ENCODE data around the gene CAPS. TPM values are rescaled to one million over a fixed set of nuclear protein-coding genes. Genes with fewer than 3 reads are reported as not detected.
"Not testable (repeated sequence)": the region's sequence is repeated elsewhere in the genome, so short reads cannot be mapped to it uniquely, and the experiment has no call there.

The CAPS gene
- polyA plus RNA-seq = 10 to 100 TPM in 2 of 3 donors, 1 to 10 TPM in 1; 7.0 to 13.4 (median 11.4) TPM

DNA sequence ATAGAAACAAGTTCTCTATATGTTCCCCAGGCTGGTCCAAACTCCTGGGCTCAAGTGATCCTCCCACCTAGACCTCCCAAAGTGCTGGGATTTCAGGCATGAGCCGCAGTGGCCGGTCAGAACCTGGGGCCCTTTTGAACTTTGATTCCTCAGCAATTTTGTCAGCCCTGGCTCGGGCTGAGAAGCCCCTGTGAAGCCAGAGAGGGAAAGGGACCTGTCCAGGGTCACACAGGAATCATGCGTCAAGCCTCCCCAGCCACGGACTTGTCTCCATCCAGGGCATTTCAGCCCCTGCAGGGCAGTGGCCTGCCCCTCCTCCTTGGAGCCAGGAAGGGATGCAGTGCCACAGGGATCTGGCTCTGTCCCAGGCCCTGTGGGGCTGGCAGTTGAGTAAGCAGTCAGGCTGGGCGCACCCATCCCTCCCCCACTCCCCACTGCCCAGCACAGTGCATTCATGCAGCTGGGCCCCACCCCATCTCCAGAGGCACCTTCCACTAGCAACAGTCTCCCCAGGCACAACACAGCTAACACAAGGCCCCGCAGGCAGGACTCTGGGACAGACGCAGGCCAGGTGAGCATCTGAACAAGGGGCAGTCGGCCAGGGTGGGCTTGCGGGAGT, at the start of gene CAPS:
TSS of gene CAPS (plus strand) at position 516 of the 619 bp plus-strand sequence. CDS start 153 bp downstream, outside the sequence.
- H3K27ac ChIP-seq (ENCODE audit: low read depth, low read length) = no peak within 1 kb of the TSS
- 65 to 77% (median 77%) methylated on average over 10 of the region's 10 CpGs for WGBS, 3 donors

DNA sequence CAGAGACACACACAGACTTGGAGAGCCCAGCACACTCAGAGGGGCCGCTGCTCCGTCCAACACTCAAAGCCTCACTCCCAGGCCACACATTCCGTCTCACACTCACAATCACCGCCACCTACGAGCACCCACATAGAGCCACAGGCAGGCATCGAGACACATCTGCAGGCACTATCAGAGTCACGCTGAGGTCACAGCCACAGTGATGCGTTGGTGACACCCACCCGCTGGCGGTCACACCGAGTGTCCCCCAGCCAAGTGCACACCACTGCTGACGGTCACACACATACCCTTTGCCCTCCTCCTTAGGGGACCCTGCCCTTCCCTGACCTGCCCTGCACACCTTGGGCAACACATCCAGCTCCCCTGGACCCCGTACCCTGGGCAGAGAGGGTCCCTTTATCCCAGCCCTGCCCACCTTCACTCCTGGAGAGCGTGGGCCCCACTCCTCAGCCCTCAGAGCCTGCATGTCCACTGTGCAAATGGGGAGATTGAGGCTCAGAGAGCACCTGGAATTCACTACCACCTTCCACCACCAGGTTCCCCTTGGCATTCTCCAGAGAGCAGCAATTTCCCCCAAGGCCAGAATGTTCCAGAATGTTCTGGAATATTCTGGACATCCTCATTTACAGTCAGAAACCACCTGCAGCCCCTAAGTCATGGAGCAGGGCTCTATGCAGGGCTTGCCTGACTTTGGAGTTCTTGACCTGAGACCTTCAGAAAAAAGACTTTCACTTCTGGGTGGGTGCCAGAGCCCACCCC, 49.1 kb upstream of the CAPS start:
- no peak overlapping the region for H3K27ac ChIP-seq (ENCODE audit: low read depth, low read length)
- 75 to 83% (median 82%) methylated on average over 14 of the region's 14 CpGs for WGBS, 3 donors

DNA sequence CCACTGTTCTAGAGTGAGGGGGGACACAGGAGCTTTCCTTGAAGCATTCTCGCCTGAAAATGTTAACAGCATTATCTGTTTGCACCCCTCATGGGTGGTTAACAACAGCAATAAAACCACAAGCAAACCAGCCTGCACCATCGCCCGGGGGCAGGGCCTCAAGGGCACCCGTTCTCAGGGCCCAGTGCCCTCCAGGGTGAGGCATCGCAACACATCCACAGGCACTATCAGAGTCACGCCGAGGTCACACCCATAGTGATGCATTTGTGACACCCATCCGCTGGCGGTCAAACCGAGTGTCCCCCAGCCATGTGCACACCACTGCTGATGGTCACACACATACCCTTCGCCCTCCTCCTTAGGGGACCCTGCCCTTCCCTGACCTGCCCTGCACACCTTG, 48.3 kb upstream of the CAPS start:
- WGBS, 3 donors = 83 to 87% (median 83%) methylated on average over 11 of the region's 11 CpGs
- H3K27ac ChIP-seq (ENCODE audit: low read depth, low read length) = no peak overlapping the region

DNA sequence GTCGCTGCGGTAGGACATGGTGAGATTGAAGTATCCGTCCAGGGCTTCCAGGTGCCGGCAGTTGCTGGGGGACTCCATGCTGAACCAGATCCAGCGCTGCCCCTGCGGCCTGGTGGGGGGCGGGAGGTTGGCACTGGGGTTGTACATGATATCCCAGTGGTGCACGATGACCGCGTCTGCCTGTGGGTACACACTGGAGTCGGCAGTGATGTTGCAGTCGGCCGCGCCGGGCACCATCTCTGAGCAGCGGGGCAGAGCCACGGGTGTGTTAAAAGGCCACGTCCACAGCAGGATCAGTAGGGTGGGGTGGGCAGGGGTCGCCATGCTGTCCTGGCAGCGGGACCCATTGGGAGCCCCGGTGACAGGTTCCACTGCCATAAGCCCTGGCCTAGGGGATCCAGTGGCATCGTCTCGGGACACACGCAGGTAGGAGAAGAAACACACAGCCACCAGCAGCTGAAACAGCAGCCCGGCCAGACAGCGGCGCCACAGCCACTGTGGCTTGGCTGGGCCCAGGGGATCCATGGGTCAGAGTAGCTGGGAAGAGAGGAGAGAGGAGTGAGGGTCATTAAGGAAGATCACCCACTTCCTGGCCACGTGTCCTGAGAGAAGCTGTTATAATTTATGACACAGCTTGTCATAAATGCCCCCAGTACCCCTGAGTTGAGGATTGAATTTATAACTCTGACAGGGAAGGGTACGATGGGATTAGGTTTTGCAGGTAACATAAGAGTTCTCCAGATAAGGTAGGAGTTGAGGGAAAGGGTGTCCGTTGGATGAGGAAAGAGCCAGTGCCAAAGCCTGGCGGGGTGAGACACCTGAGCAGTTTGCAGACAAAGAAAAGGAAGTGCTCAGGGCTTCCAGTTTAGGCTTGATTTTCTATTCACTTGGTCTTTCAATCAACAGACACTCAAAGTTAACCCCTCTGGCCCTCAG, 46.6 kb upstream of the CAPS start:
- 82 to 85% (median 84%) methylated on average over 29 to 31 of the region's 31 CpGs for WGBS, 3 donors
- no peak overlapping the region for H3K27ac ChIP-seq (ENCODE audit: low read depth, low read length)

DNA sequence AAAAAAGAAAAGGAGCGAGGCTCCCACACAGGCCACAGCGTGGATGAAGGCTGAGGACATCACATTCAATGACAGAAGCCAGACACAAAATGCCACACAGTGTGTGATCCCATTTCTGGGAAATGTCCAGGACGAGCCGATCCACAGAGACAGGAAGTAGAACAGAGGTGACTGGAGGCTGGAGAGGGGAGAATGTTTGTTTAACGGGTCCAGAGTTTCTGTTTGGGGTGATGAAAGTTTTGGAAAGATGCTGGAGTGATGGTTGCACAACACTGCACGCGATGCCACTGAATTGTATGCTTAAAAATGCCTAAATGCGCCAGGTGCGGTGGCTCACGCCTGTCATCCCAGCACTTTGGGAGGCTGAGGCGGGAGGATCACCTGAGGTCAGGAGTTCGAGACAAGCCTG, 43.1 kb upstream of the CAPS start:
- H3K27ac ChIP-seq (ENCODE audit: low read depth, low read length) = no peak overlapping the region
- WGBS, 3 donors = 68 to 74% (median 70%) methylated on average over 12 of the region's 12 CpGs

DNA sequence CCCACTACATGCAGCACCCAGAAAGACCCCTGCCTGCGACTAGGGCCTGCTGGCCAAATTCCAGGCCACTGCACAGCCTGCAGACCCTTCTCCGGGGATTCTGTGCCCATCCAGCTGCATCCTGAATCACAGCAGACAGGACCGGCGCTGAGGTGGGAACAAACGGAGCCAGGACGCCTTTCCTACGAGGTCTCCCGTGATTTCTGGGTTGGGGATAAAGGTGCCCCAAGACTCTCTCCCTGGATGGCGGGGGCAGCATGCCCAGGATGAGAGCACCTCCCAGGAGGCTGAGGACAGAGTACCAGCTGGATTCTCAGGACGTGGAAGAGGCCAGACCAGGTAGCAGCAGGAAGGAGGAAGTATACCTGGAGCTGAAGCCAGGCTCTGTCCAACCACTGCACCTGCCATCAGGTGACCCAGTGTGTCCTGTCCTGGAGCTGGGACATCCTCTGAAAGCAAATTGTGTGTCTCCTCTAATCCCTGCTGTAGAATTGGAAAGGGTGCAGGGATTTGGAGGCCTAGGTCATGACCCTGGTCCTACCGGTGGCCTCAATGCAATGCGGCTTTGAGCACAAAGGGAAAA, 40.3 kb upstream of the CAPS start:
- H3K27ac ChIP-seq (ENCODE audit: low read depth, low read length) = no peak overlapping the region
- 86 to 96% (median 87%) methylated on average over 12 of the region's 12 CpGs for WGBS, 3 donors

DNA sequence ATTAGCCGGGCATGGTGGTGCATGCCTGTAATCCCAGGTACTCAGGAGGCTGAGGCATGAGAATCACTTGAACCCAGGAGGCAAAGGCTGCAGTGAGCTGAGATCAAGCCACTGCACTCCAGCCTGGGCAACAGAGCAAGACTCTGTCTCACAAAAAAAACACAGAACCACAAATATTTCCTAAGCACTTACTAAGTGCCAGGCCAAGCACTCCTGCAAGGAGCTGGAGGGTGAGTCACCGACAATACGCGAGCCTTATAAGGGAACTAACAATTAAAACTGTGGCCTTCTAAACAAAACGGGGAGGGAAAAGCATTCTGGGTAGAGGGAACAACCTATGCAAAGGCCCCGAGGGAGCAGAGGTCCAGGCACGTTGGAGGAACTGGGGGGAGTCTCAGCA, 39.6 kb upstream of the CAPS start:
- 74 to 88% (median 80%) methylated on average over 7 of the region's 7 CpGs for WGBS, 3 donors
- not testable (repeated sequence) for H3K27ac ChIP-seq (ENCODE audit: low read depth, low read length)

DNA sequence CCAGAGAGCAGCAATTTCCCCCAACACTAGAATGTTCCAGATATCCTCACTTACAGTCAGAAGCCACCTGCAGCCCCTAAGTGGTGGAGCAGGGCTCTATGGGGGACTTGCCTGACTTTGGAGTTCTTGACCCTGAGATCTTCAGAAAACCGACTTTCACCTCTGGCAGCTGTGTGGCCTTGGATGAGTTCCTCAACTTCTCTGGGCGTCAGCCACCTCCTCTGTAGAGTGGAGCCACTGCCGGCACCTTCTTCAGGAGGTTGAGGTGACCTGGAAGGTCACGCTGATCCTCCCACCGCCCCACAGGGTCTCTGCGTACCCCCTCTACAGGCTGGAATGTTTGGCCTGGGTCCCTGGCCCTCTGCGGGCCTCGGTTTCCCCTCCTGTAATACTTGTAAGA, 36.6 kb upstream of the CAPS start:
- H3K27ac ChIP-seq (ENCODE audit: low read depth, low read length) = no peak overlapping the region
- 68 to 87% (median 80%) methylated on average over 8 of the region's 8 CpGs for WGBS, 3 donors

DNA sequence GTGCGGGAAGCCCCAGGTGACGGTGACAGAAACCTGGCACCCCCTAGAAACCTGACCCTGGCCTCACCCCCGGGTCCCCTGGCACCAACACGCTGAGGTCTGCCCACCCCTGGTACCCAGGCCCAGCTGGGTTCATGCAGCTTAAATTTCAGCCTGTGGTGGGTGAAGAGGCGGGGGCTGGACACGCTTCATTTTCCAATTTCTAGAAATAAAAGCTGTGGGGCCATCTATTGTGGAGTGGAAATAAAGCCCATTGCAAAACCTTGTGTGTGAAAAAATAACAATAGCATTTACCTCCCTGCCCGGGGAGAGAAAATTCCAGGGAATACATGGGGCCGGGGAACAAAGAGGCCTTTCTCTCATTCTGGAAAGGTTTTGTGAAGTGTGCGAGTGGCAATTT, 36.2 kb upstream of the CAPS start:
- WGBS, 3 donors = 57 to 89% (median 86%) methylated on average over 9 of the region's 9 CpGs

DNA sequence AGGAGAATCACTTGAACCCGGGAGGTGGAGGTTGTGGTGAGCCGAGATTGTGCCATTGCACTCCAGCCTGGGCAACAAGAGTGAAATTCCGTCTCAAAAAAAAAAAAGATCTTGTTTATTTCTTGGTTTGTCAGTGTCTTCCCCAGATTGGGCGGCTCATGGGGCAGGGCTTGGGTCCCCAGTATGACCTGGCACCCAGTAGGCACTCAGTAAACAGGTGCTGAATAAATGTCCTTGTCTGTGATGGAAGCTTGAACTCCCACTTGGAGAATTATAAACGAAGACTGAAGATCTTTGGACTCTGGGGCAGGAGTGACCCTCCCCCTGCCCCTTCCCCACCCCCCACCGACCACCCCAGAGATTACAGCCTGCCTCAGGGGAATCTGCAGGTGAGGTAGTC, 33.9 kb upstream of the CAPS start:
- 41 to 43% (median 42%) methylated on average over 5 to 6 of the region's 6 CpGs for WGBS, 3 donors
- no peak overlapping the region for H3K27ac ChIP-seq (ENCODE audit: low read depth, low read length)

More for the DNA sequence above, 36.2 kb upstream of the CAPS start:
- no peak overlapping the region for H3K27ac ChIP-seq (ENCODE audit: low read depth, low read length)

DNA sequence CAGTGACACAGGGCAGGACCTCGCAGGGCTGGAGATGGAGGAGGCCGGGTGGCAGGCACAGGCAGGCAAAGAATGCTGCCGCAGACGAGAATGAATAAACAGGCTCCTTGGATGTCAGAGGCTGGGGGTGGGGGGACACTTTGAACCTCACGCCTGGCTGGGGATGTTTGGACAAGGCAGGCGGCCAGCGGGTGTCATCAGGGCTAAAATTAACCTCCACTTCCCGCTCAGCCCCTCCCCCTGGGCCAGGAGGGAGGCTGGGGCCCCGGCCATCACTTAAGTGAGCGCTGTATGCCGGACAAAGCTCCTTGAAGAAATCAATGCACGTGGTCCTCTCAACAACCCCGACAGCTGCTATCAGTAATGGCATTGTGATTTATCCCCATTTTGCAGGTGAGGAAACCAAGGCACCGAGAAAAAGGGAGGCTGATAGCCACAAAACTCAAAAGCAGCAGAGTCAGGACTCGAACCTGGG, 33.4 kb upstream of the CAPS start:
- H3K27ac ChIP-seq (ENCODE audit: low read depth, low read length) = no peak overlapping the region
- WGBS, 3 donors = 15 to 17% (median 15%) methylated on average over 15 of the region's 15 CpGs

DNA sequence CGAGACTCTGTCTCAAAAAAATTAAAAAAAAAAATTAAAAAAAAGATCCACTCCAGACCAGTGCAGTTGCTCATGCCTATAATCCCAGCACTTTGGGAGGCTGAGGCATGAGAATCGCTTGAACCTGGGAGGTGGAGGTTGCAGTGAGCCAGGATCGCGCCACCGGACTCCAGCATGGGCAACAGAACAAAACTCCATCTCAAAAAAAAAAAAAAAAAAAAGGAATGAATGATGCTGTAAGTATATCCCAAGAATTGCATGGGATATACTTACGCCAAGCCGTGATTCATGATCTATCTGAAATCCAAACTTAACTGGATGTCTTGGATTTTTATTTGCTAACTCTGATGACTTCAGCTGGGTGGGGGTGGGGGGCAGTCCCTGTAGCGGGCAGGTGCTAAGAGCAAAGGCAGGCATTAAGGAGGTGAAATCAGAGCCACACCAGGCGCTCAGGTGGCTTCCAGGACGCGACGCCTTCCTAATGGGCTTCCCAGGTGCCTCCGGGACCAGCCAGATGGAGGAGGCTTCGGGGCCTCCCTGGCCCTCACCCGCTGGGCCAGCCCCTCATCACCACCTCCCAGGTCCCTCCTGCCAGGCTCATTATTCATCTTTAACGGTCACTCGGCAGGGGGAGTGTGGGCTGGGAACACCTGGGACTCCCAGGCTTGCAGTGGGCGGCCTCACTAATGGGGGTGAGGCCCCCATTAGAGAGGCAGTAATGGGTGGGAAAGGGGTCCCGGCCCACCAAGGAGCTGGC, 32.3 kb upstream of the CAPS start:
- H3K27ac ChIP-seq (ENCODE audit: low read depth, low read length) = no peak overlapping the region

DNA sequence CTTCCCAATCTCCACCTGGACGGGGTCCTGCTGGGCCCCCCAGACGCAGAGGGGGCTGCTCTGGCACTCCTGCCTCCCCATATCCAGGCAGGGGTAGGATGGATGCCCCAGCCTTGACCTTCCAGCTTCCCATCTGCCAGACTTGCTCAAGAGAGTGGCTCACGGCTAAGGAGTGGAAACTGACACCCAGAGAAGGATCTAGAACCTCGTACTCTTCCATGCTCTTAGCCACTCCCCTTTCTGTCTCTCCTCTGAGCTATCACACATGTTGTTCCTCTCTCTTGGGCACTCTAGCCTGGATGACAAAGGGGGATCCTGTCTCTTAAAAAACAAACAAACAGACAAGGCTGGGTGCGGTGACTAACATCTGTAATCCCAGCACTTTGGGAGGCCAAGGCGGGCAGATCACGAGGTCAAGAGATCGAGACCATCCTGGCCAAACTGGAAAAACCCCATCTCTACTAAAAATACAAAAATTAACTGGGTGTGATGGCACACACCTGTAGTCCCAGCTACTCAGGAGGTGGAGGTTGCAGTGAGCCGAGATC, 31.6 kb upstream of the CAPS start:
- WGBS, 3 donors = 56 to 69% (median 64%) methylated on average over 9 of the region's 9 CpGs
- H3K27ac ChIP-seq (ENCODE audit: low read depth, low read length) = no peak overlapping the region

More for the DNA sequence above, 32.3 kb upstream of the CAPS start:
- 45 to 64% (median 59%) methylated on average over 19 of the region's 19 CpGs for WGBS, 3 donors

DNA sequence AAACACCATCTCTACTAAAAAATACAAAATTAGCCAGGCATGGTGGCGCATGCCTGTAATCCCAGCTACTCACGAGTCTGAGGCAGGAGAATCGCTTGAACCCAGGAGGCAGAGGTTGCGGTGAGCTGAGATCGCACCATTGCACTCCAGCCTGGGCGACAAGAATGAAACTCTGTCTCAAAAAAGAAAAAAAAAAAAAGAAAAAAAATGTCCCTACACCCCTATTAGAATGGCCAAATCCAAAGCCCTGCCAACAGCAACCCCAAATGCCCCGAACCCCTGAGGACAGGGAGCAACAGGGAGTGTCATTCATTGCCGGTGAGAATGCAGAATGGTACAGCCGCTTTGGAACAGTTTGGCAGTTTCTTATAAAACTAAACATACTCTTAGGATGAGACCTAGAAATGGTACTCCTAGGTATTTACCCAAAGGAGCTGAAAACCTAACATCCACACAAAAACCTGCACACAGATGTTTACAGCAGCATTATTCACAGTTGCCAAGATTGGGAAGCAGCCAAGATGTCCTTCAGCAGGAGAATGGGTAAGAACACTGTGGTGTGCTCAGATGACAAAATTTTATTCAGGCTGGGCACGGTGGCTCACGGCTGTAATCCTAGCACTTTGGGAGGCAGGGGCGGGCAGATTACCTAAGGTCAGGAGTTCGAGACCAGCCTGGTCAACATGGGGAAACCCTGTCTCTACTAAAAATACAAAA, 30.7 kb upstream of the CAPS start:
- 69 to 81% (median 75%) methylated on average over 12 to 13 of the region's 13 CpGs for WGBS, 3 donors
- not testable (repeated sequence) for H3K27ac ChIP-seq (ENCODE audit: low read depth, low read length)

DNA sequence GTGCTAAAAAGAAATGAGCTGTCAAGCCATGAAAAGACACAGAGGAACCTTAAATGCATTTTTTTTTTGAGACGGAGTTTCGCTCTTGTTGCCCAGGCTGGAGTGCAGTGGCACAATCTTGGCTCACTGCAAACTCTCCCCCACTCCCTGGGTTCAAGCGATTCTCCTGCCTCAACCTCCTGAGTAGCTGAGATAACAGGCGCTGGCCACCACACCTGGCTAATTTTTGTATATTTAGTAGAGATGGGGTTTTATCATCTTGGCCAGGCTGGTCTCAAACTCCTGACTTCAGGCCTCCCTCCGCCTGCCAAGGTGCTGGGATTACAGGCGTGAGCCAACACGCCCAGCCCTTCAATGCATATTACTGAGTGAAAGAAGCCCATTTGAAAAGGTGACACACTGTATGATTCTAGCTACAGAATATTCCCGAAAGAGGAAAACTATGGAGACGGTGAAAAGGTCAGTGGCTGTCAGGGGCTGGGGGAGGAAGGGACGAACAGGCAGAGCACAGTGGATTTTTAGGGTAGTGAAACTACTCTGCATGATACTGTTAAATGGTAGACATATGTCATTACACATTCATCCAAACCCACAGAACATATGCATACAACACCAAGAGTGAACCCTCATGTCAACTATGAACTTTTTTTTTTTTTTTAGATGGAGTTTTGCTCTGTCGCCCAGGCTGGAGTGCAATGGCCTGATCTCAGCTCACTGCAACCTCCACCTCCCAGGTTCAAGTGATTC, 29.8 kb upstream of the CAPS start:
- H3K27ac ChIP-seq (ENCODE audit: low read depth, low read length) = not testable (repeated sequence)

DNA sequence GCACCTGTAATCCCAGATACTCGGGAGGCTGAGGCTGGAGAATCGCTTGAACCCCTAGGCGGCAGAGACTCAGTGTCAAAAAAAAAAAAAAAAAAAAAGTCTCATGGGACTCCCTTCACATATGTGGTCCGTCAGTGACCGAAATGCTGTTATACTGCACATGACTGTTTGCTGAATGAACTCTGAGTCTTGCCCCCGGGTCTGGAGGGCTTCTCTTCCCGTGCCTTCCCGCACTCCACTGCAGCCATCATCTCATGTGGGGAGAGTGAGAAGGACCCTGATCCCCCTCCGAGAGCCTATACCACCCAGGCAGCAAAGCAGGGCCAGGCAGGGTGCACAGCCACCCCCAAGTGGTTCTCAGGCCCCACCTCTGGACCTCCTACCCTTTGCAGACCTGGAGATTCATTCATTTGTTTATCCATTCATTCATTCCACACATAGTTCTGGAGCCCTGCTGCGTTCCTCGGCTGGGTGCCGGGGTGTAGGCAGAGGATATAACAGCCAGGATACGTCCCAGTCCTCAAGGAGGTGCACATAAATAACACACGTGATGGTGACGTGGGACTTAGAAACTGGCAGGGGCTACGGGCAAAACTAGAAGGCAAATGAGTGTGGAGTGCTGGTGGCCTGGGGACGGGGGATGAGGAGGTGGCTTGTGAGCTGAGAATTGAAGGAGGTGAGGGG, 24.6 kb upstream of the CAPS start:
- 42 to 52% (median 49%) methylated on average over 17 of the region's 17 CpGs for WGBS, 3 donors
- no peak overlapping the region for H3K27ac ChIP-seq (ENCODE audit: low read depth, low read length)

More for the DNA sequence above, 29.8 kb upstream of the CAPS start:
- WGBS, 3 donors = 76 to 80% (median 78%) methylated on average over 11 of the region's 11 CpGs
